ENCODE results near the gene CCDC18.

DNA sequence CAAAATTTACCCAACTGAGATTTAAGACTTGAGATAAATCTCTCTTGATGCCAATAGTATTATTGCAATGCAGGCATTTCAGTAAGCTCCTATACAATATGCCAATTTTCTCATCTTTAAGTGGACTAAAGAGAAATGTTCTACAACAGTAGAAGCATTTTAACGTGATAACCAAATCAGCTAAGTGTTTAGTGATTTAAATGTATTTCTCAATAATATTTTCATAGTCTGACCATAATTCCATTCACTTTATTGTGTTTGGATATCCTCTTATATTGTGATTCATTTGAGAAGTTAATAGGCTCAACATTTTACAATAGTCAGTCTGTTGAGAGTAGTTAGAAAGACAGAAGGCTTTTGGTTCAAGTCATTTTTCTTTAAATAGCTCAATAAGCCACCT, 120.6 kb downstream of the CCDC18 start:
- TF ChIP-seq, protein P1, sequence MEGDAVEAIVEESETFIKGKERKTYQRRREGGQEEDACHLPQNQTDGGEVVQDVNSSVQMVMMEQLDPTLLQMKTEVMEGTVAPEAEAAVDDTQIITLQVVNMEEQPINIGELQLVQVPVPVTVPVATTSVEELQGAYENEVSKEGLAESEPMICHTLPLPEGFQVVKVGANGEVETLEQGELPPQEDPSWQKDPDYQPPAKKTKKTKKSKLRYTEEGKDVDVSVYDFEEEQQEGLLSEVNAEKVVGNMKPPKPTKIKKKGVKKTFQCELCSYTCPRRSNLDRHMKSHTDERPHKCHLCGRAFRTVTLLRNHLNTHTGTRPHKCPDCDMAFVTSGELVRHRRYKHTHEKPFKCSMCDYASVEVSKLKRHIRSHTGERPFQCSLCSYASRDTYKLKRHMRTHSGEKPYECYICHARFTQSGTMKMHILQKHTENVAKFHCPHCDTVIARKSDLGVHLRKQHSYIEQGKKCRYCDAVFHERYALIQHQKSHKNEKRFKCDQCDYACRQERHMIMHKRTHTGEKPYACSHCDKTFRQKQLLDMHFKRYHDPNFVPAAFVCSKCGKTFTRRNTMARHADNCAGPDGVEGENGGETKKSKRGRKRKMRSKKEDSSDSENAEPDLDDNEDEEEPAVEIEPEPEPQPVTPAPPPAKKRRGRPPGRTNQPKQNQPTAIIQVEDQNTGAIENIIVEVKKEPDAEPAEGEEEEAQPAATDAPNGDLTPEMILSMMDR (conservative IDR thresholded peaks at IDR 0.05 in 1 of 2, IDR thresholded peaks at IDR 0.05 in 1 of 2; ENCODE audit: extremely low read depth in 1 of 2, insufficient read depth in 1 of 2, low read depth in 1 of 2, low read length in 2 of 2), result no peak
- TF ChIP-seq EZH2 (IDR thresholded peaks at IDR 0.05; ENCODE audit: borderline replicate concordance, low read length), result no peak
